ENCODE data around the gene TTN. TPM values are rescaled to one million over a fixed set of nuclear protein-coding genes. Genes with fewer than 3 reads are reported as not detected.
"Not testable (repeated sequence)": the region's sequence is repeated elsewhere in the genome, so short reads cannot be mapped to it uniquely, and the experiment has no call there.

The TTN gene
- total RNA-seq, 4 donors from 2014 or later, result 7.6 to 104 (median 10.6) TPM

DNA sequence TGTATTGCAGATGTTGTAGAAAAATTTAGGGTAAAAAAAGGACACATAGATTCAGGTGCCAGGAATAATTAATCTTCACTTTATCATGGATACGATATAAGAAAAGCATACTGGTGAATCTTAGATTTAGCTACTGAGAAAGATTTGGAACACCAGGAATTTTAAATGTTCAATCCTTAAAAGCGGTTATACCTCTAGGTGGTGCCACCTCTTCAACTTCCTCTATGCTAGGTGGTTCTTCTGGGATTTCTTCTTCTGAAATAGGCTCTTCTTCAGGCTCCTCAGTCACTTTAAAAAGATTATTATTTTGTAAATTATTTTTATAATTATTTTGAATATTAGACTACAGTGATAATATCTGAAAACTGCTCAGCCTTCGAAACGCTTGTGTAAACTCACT is 133.1 kb downstream of the TTN start:
- no peaks in the 10 kb centered on the region for H3K4me1 ChIP-seq
- no peak overlapping the region for H3K27ac ChIP-seq
- H3K27me3 ChIP-seq, result no peaks in the 10 kb centered on the region
- H3K9me3 ChIP-seq, result no peaks in the 10 kb centered on the region
- no peaks in the 10 kb centered on the region for H3K36me3 ChIP-seq
- H3K4me3 ChIP-seq, result no peak overlapping the region
- TF ChIP-seq, protein P1, sequence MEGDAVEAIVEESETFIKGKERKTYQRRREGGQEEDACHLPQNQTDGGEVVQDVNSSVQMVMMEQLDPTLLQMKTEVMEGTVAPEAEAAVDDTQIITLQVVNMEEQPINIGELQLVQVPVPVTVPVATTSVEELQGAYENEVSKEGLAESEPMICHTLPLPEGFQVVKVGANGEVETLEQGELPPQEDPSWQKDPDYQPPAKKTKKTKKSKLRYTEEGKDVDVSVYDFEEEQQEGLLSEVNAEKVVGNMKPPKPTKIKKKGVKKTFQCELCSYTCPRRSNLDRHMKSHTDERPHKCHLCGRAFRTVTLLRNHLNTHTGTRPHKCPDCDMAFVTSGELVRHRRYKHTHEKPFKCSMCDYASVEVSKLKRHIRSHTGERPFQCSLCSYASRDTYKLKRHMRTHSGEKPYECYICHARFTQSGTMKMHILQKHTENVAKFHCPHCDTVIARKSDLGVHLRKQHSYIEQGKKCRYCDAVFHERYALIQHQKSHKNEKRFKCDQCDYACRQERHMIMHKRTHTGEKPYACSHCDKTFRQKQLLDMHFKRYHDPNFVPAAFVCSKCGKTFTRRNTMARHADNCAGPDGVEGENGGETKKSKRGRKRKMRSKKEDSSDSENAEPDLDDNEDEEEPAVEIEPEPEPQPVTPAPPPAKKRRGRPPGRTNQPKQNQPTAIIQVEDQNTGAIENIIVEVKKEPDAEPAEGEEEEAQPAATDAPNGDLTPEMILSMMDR (IDR thresholded peaks at IDR 0.05), result no peak
- TF ChIP-seq POLR2A (IDR thresholded peaks at IDR 0.05), result no peak
- no peak for DNase-seq

DNA sequence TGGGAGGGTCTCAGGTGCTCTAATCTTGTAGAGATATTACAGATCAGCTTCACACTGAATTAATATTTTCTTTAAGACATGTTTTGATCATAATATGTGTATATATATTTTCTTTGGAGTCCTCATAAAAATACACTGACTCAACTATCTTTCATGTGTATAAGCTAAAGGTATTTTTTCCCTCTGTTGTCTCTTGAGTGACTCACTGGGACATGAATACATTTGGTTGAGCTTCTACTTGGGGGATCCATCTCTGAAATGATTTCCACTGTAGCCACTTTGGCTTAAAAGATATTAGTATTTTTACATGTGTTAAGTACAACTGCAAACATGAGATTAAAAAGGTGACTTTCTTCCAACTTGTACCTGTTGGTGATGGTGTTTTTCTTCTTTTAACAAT is 140.8 kb downstream of the TTN start:
- H3K4me1 ChIP-seq, result no peaks in the 10 kb centered on the region
- H3K36me3 ChIP-seq, result no peaks in the 10 kb centered on the region
- no peaks in the 10 kb centered on the region for H3K9me3 ChIP-seq
- H3K27ac ChIP-seq, result no peak overlapping the region
- DNase-seq, result no peak
- H3K4me3 ChIP-seq, result no peak overlapping the region
- no peak for TF ChIP-seq POLR2A (IDR thresholded peaks at IDR 0.05)
- TF ChIP-seq, protein P1 (IDR thresholded peaks at IDR 0.05), result no peak
- no peaks in the 10 kb centered on the region for H3K27me3 ChIP-seq

DNA sequence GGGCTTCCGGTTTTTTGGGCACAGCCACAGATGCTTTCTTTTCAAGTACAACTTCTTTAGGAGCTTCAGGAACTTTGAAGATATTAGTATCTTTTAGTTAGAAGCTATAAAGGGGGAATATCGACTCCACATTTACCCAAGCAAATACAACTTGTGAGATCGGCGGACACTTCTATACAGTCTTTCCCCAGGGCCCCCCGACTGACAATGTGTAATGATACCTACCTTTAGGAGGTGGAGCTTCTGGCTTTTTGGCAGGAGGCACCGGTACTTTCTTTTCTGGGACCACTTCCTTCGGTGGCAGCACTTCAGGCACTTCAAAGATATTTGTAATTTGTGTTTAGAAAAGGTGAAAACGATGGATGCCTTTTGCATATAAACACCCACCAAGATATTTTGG is 148.7 kb downstream of the TTN start:
- not testable (repeated sequence) for H3K9me3 ChIP-seq, H3K4me3 ChIP-seq, H3K27ac ChIP-seq, H3K4me1 ChIP-seq, H3K36me3 ChIP-seq, H3K27me3 ChIP-seq, DNase-seq

DNA sequence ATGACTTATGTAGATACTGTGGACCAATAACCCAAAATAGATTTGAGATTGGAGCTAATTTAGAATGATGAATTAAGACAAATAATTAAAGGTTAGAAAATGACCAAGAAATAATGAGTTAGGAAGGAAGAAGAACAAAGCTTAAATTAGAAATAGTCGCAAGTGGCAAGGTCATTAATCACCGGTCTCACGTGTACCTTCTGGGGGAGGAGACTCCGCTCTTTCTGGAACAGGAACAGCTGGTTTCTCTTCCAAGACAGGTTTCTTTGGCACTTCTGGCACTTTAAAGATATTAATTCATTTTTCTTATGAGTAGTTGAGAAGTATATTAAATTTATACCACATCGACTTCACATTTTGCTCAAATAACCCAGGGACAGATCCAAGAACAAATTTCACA is 156.7 kb downstream of the TTN start:
- TF ChIP-seq, protein P1 (IDR thresholded peaks at IDR 0.05), result no peak
- TF ChIP-seq POLR2A (IDR thresholded peaks at IDR 0.05), result no peak
- H3K27ac ChIP-seq, result no peak overlapping the region

DNA sequence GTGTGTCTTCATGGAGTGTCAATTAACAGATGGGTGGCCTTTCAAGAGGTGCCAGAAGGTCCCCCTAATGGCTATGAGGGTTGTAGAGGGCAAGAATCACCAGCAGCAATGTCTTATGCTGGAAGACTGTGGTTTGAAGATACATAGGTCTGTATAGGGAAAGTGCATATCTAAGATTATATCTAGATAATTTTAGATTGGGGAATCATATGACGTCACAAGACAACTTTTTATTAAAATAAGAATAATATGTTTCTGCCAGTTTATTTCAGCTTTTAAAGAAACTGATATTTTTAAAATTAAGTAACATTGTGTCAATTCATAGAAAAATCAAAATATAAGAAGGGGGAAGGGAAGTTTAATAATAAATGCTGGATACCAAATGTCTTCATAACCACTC is 162.3 kb downstream of the TTN start:
- Histone ChIP-seq H3K4me3 (no peak overlapping the region), H3K4me1 (no peaks in the 10 kb centered on the region), H3K27ac (no peak overlapping the region), H3K36me3 (no peaks in the 10 kb centered on the region), H3K27me3 (no peaks in the 10 kb centered on the region), H3K9me3 (no peaks in the 10 kb centered on the region)
- no peak for TF ChIP-seq POLR2A (IDR thresholded peaks at IDR 0.05)
- TF ChIP-seq, protein P1 (IDR thresholded peaks at IDR 0.05), result no peak
- no peak for DNase-seq

More for the DNA sequence above, 156.7 kb downstream of the TTN start:
- H3K4me3 ChIP-seq, result no peak overlapping the region
- H3K4me1 ChIP-seq, result no peaks in the 10 kb centered on the region
- H3K27me3 ChIP-seq, result no peaks in the 10 kb centered on the region
- no peaks in the 10 kb centered on the region for H3K9me3 ChIP-seq
- DNase-seq, result no peak
- no peaks in the 10 kb centered on the region for H3K36me3 ChIP-seq

DNA sequence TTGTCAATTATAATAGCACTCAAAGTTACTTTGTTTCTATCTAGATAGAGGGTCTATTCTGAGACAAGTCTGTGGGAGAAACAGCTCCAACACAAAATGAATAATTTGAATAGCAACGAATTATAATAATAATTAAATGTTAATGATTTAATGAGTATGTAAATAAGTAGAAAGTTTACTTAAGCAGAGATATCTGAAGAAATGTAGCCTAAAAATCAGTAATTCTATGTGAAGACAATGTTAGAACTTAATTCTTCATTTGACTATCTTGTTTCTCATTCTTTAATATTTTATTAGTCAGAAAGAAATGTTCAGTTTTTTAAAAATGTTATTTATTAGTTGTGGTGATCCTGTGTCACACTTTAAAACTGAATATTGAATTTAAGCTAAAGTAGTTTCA is 165.7 kb downstream of the TTN start:
- no peaks in the 10 kb centered on the region for H3K27me3 ChIP-seq
- TF ChIP-seq, protein P1 (IDR thresholded peaks at IDR 0.05), result no peak
- no peak for TF ChIP-seq POLR2A (IDR thresholded peaks at IDR 0.05)
- no peak for DNase-seq

More for the DNA sequence above, 165.7 kb downstream of the TTN start:
- no peaks in the 10 kb centered on the region for H3K9me3 ChIP-seq
- no peak overlapping the region for H3K4me3 ChIP-seq
- H3K27ac ChIP-seq, result no peak overlapping the region
- no peaks in the 10 kb centered on the region for H3K4me1 ChIP-seq
- H3K36me3 ChIP-seq, result no peaks in the 10 kb centered on the region
